NCI-H2107 (cell line): ENCODE results near the gene B3GALT2.
"Not testable (repeated sequence)": the region's sequence is repeated elsewhere in the genome, so short reads cannot be mapped to it uniquely, and the experiment has no call there.

Source experiments
- DNase-seq: peaks from one replicate; lab custom pipeline; 2025; lab: John Stamatoyannopoulos, UW

B3GALT2 gene, protein sequence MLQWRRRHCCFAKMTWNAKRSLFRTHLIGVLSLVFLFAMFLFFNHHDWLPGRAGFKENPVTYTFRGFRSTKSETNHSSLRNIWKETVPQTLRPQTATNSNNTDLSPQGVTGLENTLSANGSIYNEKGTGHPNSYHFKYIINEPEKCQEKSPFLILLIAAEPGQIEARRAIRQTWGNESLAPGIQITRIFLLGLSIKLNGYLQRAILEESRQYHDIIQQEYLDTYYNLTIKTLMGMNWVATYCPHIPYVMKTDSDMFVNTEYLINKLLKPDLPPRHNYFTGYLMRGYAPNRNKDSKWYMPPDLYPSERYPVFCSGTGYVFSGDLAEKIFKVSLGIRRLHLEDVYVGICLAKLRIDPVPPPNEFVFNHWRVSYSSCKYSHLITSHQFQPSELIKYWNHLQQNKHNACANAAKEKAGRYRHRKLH

DNA sequence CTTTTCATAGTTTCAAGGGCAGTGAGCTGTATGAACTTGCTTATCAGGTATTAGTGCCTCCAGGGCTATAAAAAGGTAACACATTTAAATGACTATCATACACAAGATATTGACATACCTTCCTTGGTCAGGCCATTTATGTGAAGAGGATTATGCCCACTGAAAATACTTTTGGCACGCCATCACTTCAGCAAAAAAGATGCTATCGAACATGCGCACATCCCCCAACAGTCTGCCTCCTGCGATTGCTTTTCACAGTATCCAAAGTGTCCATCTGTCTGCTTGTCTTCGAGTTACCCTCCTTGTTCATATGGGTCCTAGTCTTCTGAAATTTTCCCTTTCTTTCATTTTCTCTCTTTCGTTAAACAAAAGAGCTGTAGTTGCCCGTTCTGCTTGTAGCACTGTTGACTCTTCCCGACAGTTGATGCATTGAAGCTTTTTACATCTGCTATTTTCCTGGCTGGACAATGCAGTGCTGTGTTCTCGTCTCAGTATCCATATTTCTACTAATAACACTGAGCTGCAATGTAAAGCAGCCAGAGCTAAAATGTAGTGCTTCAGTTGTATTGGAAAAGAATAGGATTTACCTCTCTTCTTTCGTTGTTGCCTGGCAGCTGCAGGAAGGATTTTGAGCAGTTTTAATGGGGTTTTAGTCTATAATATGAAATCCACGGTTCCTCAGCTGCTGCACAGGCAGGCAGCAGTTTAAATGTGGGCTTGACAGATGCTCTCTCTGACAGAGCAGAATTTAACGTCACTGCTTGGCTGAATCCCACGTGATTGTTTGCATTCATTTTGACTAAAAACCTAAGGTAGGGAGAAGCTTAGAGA is at the start of gene B3GALT2:
Gene B3GALT2, minus strand, starts transcription at position 713 of the 831 bp plus-strand sequence. CDS start 5,051 bp downstream, outside the sequence.
- DNase-seq = peak; percentile 10

DNA sequence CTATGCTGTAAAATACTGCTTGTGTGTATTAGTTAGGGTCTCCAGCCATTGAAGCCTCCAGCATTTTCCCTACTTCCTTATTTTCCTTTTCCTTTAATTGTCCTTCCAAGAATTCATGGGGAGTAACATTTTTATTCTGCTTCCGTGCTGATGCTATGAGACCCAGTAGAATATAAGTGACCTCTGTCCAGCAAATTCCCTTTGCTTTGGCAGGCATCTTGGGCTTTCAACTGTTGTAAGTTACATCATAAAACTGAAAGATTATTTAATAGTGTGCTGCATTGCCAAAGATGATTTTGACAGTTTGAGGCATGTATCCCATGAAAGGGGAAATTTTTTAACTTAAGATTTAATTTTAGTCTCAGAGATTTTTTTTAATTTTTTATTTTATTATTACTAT is 48.1 kb upstream of the B3GALT2 start:
- DNase-seq = no peak

DNA sequence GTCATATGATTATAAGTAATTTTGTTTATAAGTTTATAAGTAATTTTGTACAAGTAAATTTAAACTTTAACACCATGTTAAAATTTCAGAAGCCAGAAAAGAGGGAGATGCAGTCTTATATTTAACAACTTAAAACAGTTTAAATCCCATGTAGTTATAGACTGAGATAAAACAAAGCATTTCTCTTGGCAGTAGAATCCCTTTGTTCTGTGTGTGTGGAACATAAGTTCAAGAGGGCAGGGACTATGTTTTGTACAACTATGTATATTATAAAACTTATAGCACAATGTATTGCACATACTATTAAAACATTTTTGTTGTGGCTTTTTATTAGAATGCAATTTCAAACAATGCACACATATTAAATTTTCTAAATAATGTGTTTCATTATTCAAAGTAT is 44.7 kb upstream of the B3GALT2 start:
- not testable (repeated sequence) for DNase-seq

DNA sequence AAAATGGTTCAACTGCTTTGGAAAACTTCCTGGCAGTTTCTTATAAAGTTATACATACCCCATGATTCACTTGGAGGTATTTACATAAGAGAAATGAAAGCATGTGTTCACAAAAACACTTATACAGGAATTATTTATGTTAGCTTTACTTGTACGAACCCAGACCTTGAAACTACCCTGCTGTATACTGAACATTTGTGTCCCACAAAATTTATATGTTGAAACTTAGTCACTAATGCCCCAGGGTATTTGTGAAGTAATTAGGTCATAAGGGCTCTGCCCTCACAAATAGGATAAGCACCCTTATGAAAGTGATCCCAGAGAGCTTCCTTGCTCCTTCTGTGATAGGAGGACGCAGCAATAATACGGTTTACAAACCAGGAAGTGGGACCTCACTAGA is 42.7 kb upstream of the B3GALT2 start:
- no peak for DNase-seq

DNA sequence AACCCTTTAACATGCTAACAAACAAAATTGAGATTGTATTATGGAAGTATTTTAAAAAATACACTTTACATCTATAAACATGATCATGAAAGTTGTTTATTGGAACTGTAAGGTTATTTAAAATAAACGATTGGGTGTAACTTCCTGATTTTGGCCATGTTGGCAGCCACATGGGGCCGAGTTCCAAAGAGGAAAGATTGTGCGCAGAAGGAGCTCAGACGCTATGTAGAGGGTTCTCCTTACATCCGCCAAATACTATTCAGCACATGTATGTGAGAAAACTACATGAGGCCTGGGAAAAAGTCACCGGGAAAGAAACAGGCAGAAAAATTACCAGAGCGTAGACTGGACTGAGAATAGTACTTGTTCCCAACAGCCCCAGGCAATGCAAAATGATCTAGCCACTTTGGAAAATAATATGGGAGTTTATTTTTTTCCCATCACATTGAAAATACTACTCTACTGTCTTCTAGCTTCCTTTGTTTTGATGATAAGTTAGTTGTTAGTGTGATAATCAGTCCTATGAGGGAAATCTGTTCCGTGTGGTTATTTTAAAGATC is 35.7 kb upstream of the B3GALT2 start:
- DNase-seq = no peak

DNA sequence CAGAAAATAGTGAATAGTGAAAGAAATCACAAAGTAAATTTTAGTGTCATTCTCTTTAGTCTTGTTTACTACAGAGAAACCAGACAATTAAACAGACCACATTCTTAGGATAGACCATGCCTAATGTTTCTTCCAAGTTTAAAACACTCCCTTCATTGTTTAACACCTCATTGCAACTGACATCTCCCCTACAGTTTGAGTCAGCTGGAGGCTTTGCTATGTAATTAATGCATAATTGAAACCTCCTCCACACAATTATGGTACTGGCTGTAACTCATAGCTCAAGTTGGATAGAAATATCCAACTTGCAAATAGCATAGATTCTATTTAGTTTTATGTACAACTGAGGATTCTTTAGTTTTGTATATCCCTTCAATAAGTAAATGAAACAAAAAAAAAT is 35.2 kb upstream of the B3GALT2 start:
- DNase-seq = no peak

DNA sequence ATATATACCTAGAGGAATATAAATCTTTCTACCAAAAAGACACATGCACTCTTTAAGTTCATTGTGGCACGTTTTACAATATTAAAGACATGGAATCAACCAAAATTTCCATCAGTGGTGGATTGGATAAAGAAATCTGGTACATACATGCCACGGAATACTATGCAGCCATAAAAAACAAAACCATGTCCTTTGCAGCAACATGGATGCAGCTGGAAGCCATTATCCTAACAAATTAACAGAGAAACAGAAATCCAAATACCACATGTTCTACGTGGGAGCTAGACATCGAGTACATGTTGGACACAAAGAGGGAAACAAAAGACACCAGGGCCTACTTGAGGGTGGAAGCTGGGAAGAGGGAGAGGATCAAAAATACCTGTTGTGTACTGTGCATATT is 33.0 kb upstream of the B3GALT2 start:
- DNase-seq = no peak

DNA sequence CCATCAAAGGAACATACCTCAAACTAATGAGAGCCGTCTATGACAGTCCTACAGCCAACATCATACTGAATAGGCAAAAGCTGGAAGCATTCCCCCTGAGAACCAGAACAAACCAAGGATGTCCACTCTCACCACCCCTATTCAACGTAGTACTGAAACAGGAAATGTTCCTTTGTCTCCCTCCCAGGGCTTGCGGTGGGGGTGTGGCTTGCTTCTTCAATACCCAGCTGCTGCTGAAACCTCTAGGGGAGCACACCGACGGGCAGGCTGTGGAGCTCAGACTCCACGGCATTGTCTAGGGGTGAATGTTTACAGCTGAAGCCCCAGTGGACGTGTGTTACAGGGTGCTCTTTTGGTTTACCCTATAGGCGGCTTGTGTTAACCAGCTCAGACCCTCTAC is 30.5 kb upstream of the B3GALT2 start:
- DNase-seq = no peak

DNA sequence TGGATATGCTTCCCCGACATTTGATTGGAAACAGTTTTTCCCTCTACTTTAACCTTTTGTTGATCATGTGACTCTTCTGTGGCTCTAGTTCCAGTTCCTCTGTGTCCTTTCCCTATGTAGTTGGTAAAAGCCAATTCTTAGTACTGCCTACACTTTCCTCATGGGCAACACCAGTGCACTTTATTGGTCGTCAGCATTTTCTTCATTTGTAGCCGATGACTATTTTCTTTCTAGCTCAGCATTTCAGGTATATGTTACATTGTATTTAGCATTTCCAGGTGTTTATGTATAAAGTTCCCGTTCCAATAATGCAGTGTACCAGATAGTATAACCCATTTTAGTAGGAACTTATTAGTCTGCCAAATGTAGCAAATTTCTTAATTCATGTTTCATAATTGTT is 27.6 kb upstream of the B3GALT2 start:
- DNase-seq = no peak

DNA sequence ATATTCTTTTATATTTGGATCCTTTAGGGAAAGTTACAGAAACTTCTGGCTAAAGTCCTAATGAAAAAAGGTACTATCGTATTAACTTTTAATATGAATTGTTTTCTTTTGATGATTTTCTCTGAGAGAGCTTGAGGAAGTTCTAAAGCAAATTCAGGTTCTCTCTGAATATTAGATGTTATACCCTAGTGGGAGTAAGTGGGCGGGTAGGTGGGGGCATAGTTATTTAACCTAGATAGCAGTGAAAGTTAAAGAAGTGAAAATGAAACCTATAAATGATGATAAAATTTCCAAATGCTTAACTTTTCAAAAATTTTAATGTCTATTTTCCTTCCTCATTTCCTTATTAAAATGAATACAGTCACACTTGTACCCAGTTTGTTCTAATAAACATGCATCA is 26.2 kb upstream of the B3GALT2 start:
- DNase-seq = no peak

DNA sequence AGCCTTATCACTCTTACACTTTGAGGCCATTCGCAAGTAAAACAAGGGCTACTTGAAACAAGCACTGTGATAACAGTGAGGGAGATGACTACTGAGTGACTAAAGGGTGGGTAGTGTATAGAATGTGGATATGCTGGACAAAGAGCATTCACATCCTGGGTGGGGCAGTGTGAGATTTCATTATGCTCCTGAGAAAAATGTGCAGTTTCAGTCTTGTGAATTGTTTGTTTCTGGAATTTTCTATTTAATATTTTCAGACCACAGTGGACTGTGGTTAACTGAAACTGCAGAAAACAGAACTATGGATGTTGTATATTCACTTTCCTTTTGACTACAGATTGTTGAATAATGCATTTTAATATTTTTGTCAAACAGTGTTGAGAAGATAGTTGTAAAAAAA is 25.1 kb upstream of the B3GALT2 start:
- DNase-seq = no peak

DNA sequence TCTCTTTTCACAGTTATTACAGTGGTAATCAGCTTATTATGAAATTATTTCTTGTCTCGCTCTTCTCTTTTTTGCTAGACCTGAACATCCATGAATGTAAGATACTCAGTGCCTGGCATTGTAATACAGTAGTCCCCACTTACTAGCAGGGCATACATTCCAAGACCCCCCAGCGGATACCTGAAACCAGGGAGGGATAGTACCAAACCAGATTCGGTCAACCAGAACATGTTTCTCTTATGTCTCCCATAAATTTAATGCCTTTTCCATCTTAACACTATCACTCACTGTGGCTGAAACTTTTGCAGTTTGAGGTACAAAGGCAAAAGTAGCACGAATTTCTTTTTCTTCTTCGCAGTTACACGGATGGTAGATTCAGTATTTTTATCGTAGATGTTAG is 24.6 kb upstream of the B3GALT2 start:
- no peak for DNase-seq

DNA sequence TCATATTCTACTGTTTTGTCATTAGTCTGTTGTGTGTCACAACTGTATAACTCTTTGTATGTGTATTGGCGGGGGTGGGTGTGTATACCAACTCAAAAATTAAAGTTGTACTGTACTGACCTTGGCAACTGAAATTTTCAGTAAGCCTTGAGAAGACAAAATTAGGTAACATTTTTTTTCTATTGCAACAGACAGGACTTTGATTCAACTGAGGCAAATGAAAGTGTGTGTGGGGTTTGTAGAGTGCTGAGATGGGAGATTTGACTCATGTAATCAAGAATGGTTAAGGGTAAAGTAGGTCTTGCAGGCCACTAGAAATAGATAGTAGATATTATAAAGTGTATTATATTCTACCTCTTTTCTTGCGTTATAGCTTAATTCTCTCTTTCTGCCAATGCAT is 14.6 kb upstream of the B3GALT2 start:
- no peak for DNase-seq

DNA sequence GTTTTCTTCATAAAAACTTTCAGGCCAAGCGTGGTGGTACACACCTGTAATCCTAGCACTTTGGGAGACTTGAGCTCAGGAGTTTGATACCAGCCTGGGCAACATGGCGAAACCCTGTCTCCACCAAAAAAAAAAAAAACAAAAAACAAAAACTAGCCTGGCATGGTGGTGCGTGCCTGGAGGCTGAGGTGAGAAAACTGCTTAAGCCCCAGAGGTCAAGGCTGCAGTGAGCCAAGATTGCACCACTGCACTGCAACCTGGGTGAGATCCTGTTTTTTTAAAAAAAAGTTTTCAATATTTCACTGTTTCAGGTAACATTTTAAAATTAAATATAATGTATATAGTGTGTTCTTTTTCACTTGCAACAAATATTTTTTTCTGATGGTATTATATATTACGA is 13.5 kb upstream of the B3GALT2 start:
- DNase-seq = no peak

DNA sequence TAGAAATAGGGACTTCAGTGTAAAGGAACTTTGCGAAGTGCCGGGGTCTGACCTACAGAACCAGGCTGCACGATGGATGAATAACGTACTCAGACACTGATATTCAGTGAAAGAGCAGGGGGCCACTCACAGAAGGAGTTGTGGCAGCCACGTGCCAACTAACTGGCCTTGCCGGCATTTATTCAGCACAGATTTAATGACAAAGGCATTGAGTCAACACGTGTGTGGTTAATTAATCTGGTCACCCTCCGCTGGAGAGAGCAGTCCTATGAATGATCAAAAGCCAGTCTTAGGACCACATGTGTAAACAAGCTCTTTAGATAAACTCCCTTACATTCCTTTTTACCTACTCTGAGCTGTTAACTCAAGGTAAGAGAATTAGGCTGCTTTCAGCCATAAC is 6.2 kb upstream of the B3GALT2 start:
- no peak for DNase-seq

DNA sequence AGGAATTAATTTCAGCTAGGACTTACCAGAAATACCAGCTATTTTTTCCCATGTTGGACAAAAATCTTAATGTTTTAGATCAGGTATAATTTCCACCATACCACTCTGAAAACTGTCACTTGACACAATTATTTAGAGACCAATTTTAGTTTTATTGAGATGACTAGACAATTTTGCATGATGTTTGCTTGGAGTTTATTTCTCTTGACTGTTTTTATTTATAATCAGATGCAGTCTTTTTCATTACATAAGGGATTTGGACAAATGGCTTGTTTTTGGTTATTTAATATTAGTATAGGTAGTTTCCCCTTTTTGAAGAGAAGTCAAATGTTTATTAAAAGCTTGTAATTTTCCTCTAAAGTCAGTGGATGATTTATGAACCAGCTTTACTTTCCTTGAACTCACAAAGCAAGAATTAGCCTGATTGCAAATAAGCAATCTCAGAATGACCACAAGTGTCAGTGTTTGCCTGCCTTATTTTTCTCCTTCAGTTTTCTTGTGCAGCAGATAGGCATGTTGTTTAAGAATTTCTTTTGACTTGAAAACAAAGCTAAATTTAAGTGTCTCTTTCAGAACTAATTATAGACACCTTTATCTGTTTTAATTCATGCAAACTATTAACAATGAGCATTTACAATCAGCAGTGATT is 3.8 kb upstream of the B3GALT2 start:
- DNase-seq = no peak

DNA sequence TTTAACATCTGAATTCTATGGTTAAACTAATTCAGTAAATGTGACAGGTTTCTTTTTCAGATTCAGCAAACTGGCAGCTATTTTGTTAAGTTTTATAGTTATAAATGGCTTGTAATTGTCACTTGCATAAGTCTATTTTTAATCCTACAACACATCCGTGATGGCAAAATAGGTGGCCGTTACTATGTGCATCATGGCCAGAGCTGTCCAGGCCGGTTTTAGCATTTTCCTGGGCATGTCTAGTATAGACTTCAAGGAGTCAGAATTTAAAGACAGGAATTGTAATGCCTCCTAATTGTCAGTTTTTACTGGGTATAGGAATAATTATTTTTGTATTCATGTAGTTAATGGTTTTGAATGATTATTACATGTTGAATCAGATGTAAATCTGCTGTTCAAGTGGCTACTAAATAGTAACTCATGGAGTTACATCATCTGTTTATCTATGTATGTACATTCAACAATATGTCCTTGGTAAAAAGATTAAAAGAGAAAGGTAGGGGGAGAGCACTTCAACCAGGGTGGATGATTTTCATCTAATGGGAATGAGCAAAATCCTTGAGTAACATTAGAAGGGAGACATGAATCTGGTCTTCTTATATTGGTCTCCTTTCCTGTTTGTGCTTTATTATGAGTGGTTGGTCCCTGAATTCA is 3.2 kb upstream of the B3GALT2 start:
- no peak for DNase-seq

DNA sequence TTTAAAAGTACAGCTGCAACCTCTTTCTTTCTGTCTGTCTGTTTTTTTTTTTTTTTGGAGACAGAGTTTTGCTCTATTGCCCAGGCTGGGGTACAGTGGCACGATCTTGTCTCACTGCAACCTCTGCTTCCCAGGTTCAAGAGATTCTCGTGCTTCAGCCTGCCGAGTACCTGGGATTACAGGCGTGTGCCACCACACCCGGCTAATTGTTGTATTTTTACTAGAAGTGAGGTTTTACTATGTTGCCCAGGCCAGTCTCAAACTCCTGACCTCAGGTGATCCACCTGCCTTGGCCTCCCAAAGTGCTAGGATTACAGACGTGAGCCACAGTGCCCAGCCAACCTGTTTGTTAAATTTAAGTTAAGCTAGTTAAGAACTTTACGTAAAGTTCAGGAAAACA is 2.5 kb upstream of the B3GALT2 start:
- not testable (repeated sequence) for DNase-seq

DNA sequence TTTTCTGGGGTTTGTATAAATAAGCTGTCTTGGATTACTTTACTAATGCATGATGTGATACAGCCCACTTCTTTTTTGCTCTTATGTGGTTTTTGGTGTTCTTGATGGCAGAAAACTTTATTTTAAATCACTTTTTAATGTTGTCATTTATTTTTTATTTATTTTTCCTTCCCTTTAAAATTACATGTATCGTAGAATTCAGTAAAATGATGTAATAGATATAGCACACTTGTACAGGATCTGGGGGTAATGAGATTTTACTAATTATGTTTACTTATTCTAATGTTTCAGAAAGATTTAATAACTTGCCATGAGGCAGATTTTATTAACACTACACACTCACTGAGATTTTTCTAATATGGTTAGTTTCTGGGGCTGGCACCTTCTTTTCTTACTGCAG is 701 bp upstream of the B3GALT2 start:
- DNase-seq = no peak

DNA sequence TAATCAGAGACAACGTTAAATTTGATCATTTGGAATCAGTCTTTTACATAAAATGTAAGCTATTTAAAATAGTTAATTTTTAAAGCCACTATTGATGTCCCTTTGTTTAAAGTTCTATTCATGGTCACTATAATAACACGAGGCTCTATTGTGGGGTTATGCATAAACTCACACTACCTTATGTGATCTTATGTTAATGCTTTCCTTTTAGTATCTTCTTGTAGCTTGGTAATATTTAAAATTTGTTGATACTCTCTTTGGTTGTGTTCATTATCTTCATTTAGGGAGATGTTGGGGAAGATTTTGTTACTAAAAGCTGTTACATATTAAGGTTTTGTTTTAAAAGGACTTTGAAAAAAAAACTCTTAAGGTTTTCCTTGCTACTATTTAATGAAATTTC is 1.2 kb downstream of the B3GALT2 start:
- DNase-seq = no peak

DNA sequence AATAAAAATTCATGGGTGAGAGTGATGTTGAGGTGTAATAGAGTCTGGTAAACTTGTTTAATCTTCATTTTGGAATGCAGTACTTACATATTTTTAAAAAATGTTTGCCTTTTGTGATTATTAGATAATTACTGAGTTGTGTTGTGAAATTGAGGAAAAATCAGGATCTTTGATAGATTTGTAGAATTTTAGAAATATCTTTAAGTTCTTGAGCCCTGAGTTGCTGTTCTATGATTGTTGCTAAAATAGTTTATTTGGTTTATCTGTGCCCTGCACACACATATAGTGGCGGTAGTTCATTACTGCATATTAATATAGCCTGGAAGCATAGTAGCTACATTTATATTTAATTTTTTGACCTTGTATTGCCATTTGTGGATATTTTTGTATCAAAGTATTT is 1.6 kb downstream of the B3GALT2 start:
- DNase-seq = no peak

DNA sequence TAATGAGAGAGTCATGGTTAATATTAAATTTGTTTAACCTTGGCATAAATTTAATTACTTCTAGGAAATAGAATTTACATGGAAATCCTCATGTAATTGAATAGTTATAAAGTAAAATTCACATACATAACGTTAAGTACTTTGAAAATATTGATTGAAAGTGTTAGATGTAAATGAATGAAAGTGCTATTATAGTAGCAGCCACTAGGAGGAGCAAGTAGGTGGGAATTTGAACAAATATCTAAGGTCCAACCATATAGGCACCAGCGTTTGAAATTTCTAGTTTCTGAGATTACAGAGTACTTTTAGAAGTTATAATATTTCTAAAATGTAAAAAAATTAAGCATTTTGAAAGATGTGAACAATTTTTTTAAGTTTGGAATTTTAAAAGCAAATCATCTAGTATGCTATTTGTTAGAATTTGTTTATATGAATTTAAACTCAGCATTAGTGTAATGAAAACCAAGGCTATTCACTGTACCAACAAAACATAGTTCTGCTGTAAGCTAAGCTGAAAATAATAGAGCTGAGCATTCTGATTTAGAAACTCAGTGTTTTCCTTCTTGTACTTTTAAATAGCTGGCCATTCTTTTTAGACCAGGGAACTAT is 3.3 kb downstream of the B3GALT2 start:
- peak; percentile 17 for DNase-seq
